SK-N-SH (cell line): Measurements from ENCODE around the gene MLKL. TPM values are rescaled to one million over a fixed set of nuclear protein-coding genes. Genes with fewer than 3 reads are reported as not detected.

ENCODE experiments used
- CTCF ChIA-PET: fragments of 300-600, 350-600 bp; formaldehyde crosslinking; extraction: SDS; loops from one replicate; lab custom pipeline; 2021; lab: Yijun Ruan, JAX
- POLR2A ChIA-PET: fragments of 350-600 bp; sonication (Branson Sonifier 250); formaldehyde crosslinking; extraction: SDS; loops from one replicate; lab custom pipeline; 2020; ENCODE audit warnings: antibody characterized with exemption, inconsistent platforms; lab: Yijun Ruan, JAX
- DNase-seq: peaks from one replicate; pipeline ENCODE4 v3.0.0; 2012
- H2AFZ ChIP-seq: fragments of 200-600 bp; sonication (generic); 2 replicates; pipeline ENCODE4 v1.8.1; 2016; ENCODE audit warnings: antibody characterized with exemption, mild to moderate bottlenecking, low read depth
- H3F3A ChIP-seq: fragments of 200-600 bp; sonication (generic); replicated peaks from 2 replicates; pipeline ENCODE3; 2016; ENCODE audit warnings: antibody characterized with exemption, mild to moderate bottlenecking; ENCODE audit not compliant: insufficient read depth
- H3K27ac ChIP-seq, 2 experiments: fragments of 200-500 bp in 1 of 2; fragments of 200-600 bp in 1 of 2; sonication (Bioruptor generic) in 1 of 2; sonication (generic), shearing (Covaris generic) in 1 of 2; 2 replicates each; pipeline versions ENCODE4 v1.5.1 to v1.6.1; 2014 to 2016; ENCODE audit warnings: low read depth in 2 of 2, inconsistent platforms in 1 of 2, low read length in 1 of 2, mild to moderate bottlenecking in 1 of 2, mixed read lengths in 1 of 2
- H3K27me3 ChIP-seq: fragments of 200-600 bp; sonication (generic), shearing (Covaris generic); 2 replicates; pipeline ENCODE4 v1.6.1; 2016; ENCODE audit warnings: mixed run types; ENCODE audit not compliant: insufficient read depth
- H3K36me3 ChIP-seq, 2 experiments: fragments of 200-500 bp in 1 of 2; fragments of 200-600 bp in 1 of 2; sonication (Bioruptor generic) in 1 of 2; sonication (generic) in 1 of 2; replicated peaks in 1 of 2; 2 replicates each; pipeline versions ENCODE3 to v1.5.1; 2014 to 2016; ENCODE audit warnings: low read length in 1 of 2, mild to moderate bottlenecking in 1 of 2; ENCODE audit not compliant: insufficient read depth in 2 of 2, control insufficient read depth in 1 of 2
- H3K4me1 ChIP-seq, 2 experiments: fragments of 200-500 bp in 1 of 2; fragments of 200-600 bp in 1 of 2; sonication (Bioruptor generic) in 1 of 2; sonication (generic), shearing (Covaris generic) in 1 of 2; 2 replicates each; pipeline versions ENCODE4 v1.5.1 to v1.6.1; 2014 to 2016; ENCODE audit warnings: low read depth in 1 of 2, low read length in 1 of 2, mixed run types in 1 of 2; ENCODE audit not compliant: insufficient read depth in 2 of 2, control insufficient read depth in 1 of 2
- H3K4me2 ChIP-seq: fragments of 200-600 bp; sonication (generic), shearing (Covaris generic); 2 replicates; pipeline ENCODE4 v1.6.1; 2017; ENCODE audit warnings: mixed run types
- H3K4me3 ChIP-seq, 2 experiments: fragments of 200-500 bp in 1 of 2; fragments of 200-600 bp in 1 of 2; sonication (Bioruptor generic) in 1 of 2; sonication (generic), shearing (Covaris generic) in 1 of 2; 2 replicates each; pipeline versions ENCODE4 v1.5.1 to v1.8.1; 2014 to 2016; ENCODE audit warnings: low read depth in 2 of 2, inconsistent platforms in 1 of 2, low read length in 1 of 2, mild to moderate bottlenecking in 1 of 2, mixed read lengths in 1 of 2, moderate library complexity in 1 of 2
- H3K79me2 ChIP-seq: fragments of 200-600 bp; sonication (generic); 2 replicates; pipeline ENCODE4 v1.8.1; 2017; ENCODE audit warnings: mild to moderate bottlenecking; ENCODE audit not compliant: insufficient read depth
- H3K9ac ChIP-seq: fragments of 200-600 bp; sonication (generic); 2 replicates; pipeline ENCODE4 v1.6.1; 2017; ENCODE audit warnings: mixed run types
- H3K9me2 ChIP-seq: fragments of 200-600 bp; sonication (generic); 2 replicates; pipeline ENCODE4 v1.6.1; 2017; ENCODE audit warnings: mixed run types
- H3K9me3 ChIP-seq: fragments of 200-600 bp; sonication (generic); 2 replicates; pipeline ENCODE4 v1.6.1; 2017; ENCODE audit warnings: mixed run types, mild to moderate bottlenecking, moderate library complexity
- H4K20me1 ChIP-seq: fragments of 200-600 bp; sonication (generic); 2 replicates; pipeline ENCODE4 v1.6.1; 2017; ENCODE audit warnings: mild to moderate bottlenecking, mixed run types; ENCODE audit not compliant: insufficient read depth
- EZH2phosphoT487 ChIP-seq: fragments of 200-600 bp; sonication (generic); IDR thresholded peaks from 2 replicates; pipeline ENCODE4 v1.6.1; 2017; ENCODE audit warnings: low read depth, mixed run types, mild to moderate bottlenecking, antibody characterized with exemption, moderate library complexity, borderline replicate concordance
- GABPA ChIP-seq: IDR thresholded peaks from 2 replicates; pipeline ENCODE4 v1.4.0; 2012; ENCODE audit warnings: low read depth, mild to moderate bottlenecking
- MAX ChIP-seq: IDR thresholded peaks from 2 replicates; pipeline ENCODE4 v1.4.0; 2012; ENCODE audit warnings: low read depth
- MEF2A ChIP-seq: IDR thresholded peaks from 2 replicates; pipeline ENCODE4 v1.4.0; 2012; ENCODE audit warnings: low read depth, borderline replicate concordance
- MXI1 ChIP-seq: IDR thresholded peaks from 2 replicates; pipeline ENCODE4 v1.6.1; 2012; ENCODE audit warnings: mild to moderate bottlenecking, low read depth, low read length, improper control_type of control experiment
- NFIC ChIP-seq: IDR thresholded peaks from 2 replicates; pipeline ENCODE4 v1.4.0; 2012; ENCODE audit warnings: borderline replicate concordance
- NRF1 ChIP-seq: IDR thresholded peaks from 2 replicates; pipeline ENCODE4 v1.6.1; 2012; ENCODE audit warnings: low read depth, mild to moderate bottlenecking, low read length
- POLR2AphosphoS5 ChIP-seq: IDR thresholded peaks from 2 replicates; pipeline ENCODE4 v1.6.1; 2012; ENCODE audit warnings: low read depth, low read length
- RFX5 ChIP-seq: IDR thresholded peaks from 2 replicates; pipeline ENCODE4 v1.6.1; 2012; ENCODE audit warnings: mild to moderate bottlenecking, improper control_type of control experiment, low read length
- RXRA ChIP-seq: IDR thresholded peaks from 2 replicates; pipeline ENCODE4 v1.4.0; 2012; ENCODE audit warnings: low read depth, mild to moderate bottlenecking, borderline replicate concordance
- SIN3A ChIP-seq: IDR thresholded peaks from 2 replicates; pipeline ENCODE4 v1.6.1; 2012; ENCODE audit warnings: low read depth, mild to moderate bottlenecking, low read length, moderate library complexity, borderline replicate concordance
- TEAD4 ChIP-seq: IDR thresholded peaks from 2 replicates; pipeline ENCODE4 v1.4.0; 2012; ENCODE audit warnings: mild to moderate bottlenecking, borderline replicate concordance; ENCODE audit not compliant: insufficient read depth
- YY1 ChIP-seq: IDR thresholded peaks from 2 replicates; pipeline ENCODE4 v1.4.0; 2012; ENCODE audit warnings: low read depth, mild to moderate bottlenecking
- ZBTB33 ChIP-seq: IDR thresholded peaks from 2 replicates; pipeline ENCODE4 v1.4.0; 2012; ENCODE audit warnings: low read depth, borderline replicate concordance
- WGBS: methylation state at CpG from one replicate; pipeline ENCODE4 v1.1.6; 2017; ENCODE audit warnings: low lambda C conversion rate; 5-methylcytosine and 5-hydroxymethylcytosine counted together
- polyA plus RNA-seq, 3 experiments: library from polyadenylated mRNA; depleted of rRNA; stranded (reverse); fragments of >200 nt; gene quantifications; 2 replicates each; pipeline ENCODE4 v1.2.3, GENCODE V29; 2012

MLKL gene
- polyA plus RNA-seq, 1 of the 3 experiments (the other 2 are of a cell fraction), result 3.6 TPM

GRCh38 chr16:74749291-74750055 is 48.8 kb upstream of the MLKL start:
- H3K27ac ChIP-seq, result no peak overlapping the region
- no peak overlapping the region for H3K4me3 ChIP-seq
- H3K4me1 ChIP-seq, result no peaks in the 10 kb centered on the region
- no peak for DNase-seq
- H3K9me3 ChIP-seq, result no peaks in the 10 kb centered on the region
- no peaks in the 10 kb centered on the region for H3K27me3 ChIP-seq
- no peak overlapping the region for H3K9ac ChIP-seq
- no peaks in the 10 kb centered on the region for H4K20me1 ChIP-seq
- no peaks in the 10 kb centered on the region for H3K36me3 ChIP-seq
- H3K79me2 ChIP-seq, result no peaks in the 10 kb centered on the region
- ChIA-PET CTCF (interaction anchor here (1.1 to 1.3 kb wide), 3 partner anchors 11 to 113 kb away, joined by 4 to 6 read pairs (median 5); no protein-coding TSS in a partner anchor), POLR2A (no interaction called here)
- WGBS, result 49% methylated on average over 20 of the region's 20 CpGs
- H3K9me2 ChIP-seq, result no peaks in the 10 kb centered on the region
- H3K4me2 ChIP-seq, result no peak overlapping the region
- no peaks in the 10 kb centered on the region for H3F3A ChIP-seq
- TF ChIP-seq YY1, result no peak
- TF ChIP-seq MAX, result no peak
- TF ChIP-seq TEAD4, result no peak
- no peak for TF ChIP-seq ZBTB33
- no peak for TF ChIP-seq NRF1
- H2AFZ ChIP-seq, result no peak overlapping the region

- no peaks in the 10 kb centered on the region for H3K36me3 ChIP-seq
- no peaks in the 10 kb centered on the region for H3K9me2 ChIP-seq
- H4K20me1 ChIP-seq, result no peaks in the 10 kb centered on the region
- H2AFZ ChIP-seq, result no peak overlapping the region
- H3F3A ChIP-seq, result no peaks in the 10 kb centered on the region
- no peak overlapping the region for H3K9ac ChIP-seq
- no peak for DNase-seq
- H3K9me3 ChIP-seq, result no peaks in the 10 kb centered on the region
- H3K27ac ChIP-seq, result no peak overlapping the region
- WGBS, result 87% methylated on average over 17 of the region's 19 CpGs
- H3K4me1 ChIP-seq, result no peaks in the 10 kb centered on the region; a peak in 1 of 4 replicates
- TF ChIP-seq MEF2A, result no peak
- no peak for TF ChIP-seq EZH2phosphoT487
- no peak for TF ChIP-seq GABPA
- no peak for TF ChIP-seq MXI1
- no peak for TF ChIP-seq MAX
- no peak for TF ChIP-seq NRF1
- no peak for TF ChIP-seq NFIC
- TF ChIP-seq RFX5, result no peak
- no peak for TF ChIP-seq RXRA
- no peak for TF ChIP-seq POLR2AphosphoS5
- no peak for TF ChIP-seq TEAD4
- no peak for TF ChIP-seq SIN3A
- ChIA-PET CTCF (interaction anchor here (1.1 to 1.3 kb wide), 3 partner anchors 10 to 114 kb away, joined by 4 to 6 read pairs (median 5); no protein-coding TSS in a partner anchor), POLR2A (no interaction called here)
- no peaks in the 10 kb centered on the region for H3K79me2 ChIP-seq
- no peaks in the 10 kb centered on the region for H3K27me3 ChIP-seq
- H3K4me2 ChIP-seq, result no peak overlapping the region
- H3K4me3 ChIP-seq, result no peak overlapping the region
Observed at GRCh38 chr16:74748616-74749026, 48.0 kb upstream of the MLKL start.
